ENCODE results near the gene ARHGEF25.

Gene ARHGEF25

DNA sequence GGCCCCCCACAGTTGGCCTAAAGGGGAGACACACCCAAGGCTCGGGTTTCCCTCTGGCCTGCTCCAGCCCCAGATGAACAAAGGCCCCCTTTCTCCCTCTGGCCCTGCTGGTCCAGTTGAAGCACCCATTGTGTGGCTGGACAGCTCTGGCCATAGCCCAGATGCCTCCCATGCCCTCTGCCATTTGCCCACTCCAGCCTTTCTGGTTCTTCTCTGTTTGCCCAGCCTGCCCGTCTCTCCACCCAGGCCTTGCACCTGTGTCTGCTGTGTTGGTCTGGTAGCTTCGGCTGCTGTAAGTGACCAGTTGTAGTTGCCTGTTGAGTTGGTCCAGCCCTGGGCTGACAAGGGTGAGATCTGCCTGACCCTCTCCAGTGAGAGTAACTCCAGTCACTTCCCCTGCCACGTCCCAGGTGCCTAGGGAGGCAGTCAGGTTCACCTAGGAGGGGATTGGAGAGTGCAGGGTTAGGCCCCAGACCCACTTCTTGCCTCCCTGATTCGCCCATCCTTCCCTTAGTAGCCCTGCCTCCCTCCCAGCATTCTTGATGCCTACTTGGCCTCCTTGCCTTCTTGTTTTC is 18.7 kb downstream of the ARHGEF25 start:
- Histone ChIP-seq H4K91ac (ENCODE audit: low read depth, low read length) (no peak overlapping the region), H2BK120ac (ENCODE audit: insufficient read depth, low read length, poor library complexity) (no peak overlapping the region), H3K9me3 (ENCODE audit: insufficient read depth, low read depth, low read length) (peaks cover 24% of the 10 kb centered on the region), H2AK5ac (ENCODE audit: low read length) (no peak overlapping the region), H2BK5ac (ENCODE audit: low read depth, low read length, poor library complexity) (no peak overlapping the region), H4K12ac (ENCODE audit: low read depth, low read length) (no peak overlapping the region), H3K27ac (ENCODE audit: low read depth, low read length) (no peak overlapping the region), H3K79me2 (ENCODE audit: control insufficient read depth, insufficient read depth, low read length, poor library complexity) (peaks cover 2% of the 10 kb centered on the region), H4K8ac (ENCODE audit: low read depth, low read length) (no peak overlapping the region), H2AFZ (ENCODE audit: insufficient read depth, low read length, poor library complexity) (no peak overlapping the region), H3K14ac (ENCODE audit: low read length) (no peak overlapping the region), H3K4me1 (ENCODE audit: control insufficient read depth in 1 of 2, insufficient read depth in 2 of 2, low read length in 2 of 2) (peaks cover 4% of the 10 kb centered on the region in 2 experiments), H3K27me3 (ENCODE audit: insufficient read depth, low read length) (peaks cover 75% of the 10 kb centered on the region), H3K4me2 (ENCODE audit: low read length) (no peak overlapping the region), H3K79me1 (ENCODE audit: low read length) (no peaks in the 10 kb centered on the region), H3K4ac (ENCODE audit: low read depth, low read length) (no peak overlapping the region), H3K36me3 (ENCODE audit: control insufficient read depth in 1 of 2, insufficient read depth in 2 of 2, low read length in 2 of 2) (no peaks in the 10 kb centered on the region), H3K18ac (ENCODE audit: low read length) (no peak overlapping the region), H2BK12ac (ENCODE audit: low read length) (no peak overlapping the region), H3K9ac (ENCODE audit: low read length) (no peak overlapping the region), H3K23ac (ENCODE audit: low read length) (no peak overlapping the region), H3K4me3 (ENCODE audit: low read depth, low read length) (no peak overlapping the region)
- no CpG with 5 or more reads among the region's 5 CpGs for WGBS (ENCODE audit: extremely low coverage, insufficient coverage, insufficient read length)
- no peak for DNase-seq

DNA sequence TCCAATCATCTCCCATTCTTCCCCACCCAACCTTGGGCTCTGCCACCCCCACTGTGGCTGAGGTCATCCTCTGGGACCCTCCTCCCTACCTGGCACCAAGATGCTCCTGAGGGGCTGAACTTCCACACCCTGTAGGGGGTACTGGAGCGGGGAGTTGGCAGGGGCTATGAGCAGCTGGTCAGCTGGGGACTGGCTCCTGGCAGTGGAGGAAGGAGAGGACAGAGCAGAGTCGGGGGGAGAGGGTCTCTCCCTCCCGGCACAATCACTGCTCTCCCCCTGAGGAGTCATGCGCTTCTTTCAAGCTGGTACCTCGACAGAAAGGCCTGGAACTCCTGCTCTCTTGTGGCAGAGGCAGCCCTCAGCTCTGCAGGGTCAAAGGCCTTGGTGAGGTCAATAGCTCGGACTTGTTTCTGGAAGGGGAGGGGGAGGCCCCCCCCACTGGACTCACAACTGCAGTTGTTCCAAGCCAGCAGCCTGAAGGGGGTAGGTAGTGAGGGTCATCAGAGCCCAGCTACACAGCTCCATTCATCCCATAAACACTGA is 19.7 kb downstream of the ARHGEF25 start:
- Histone ChIP-seq H3K79me1 (ENCODE audit: low read length) (no peaks in the 10 kb centered on the region), H3K4ac (ENCODE audit: low read depth, low read length) (no peak overlapping the region), H2AK5ac (ENCODE audit: low read length) (no peak overlapping the region), H3K23ac (ENCODE audit: low read length) (no peak overlapping the region), H2BK120ac (ENCODE audit: insufficient read depth, low read length, poor library complexity) (no peak overlapping the region), H4K8ac (ENCODE audit: low read depth, low read length) (no peak overlapping the region), H3K9ac (ENCODE audit: low read length) (no peak overlapping the region), H2BK5ac (ENCODE audit: low read depth, low read length, poor library complexity) (no peak overlapping the region), H3K27me3 (ENCODE audit: insufficient read depth, low read length) (peaks cover 68% of the 10 kb centered on the region), H2BK12ac (ENCODE audit: low read length) (no peak overlapping the region), H3K18ac (ENCODE audit: low read length) (no peak overlapping the region), H4K12ac (ENCODE audit: low read depth, low read length) (no peak overlapping the region), H2AFZ (ENCODE audit: insufficient read depth, low read length, poor library complexity) (no peak overlapping the region), H3K4me1 (ENCODE audit: control insufficient read depth in 1 of 2, insufficient read depth in 2 of 2, low read length in 2 of 2) (peaks cover 4% of the 10 kb centered on the region in 2 experiments), H3K36me3 (ENCODE audit: control insufficient read depth in 1 of 2, insufficient read depth in 2 of 2, low read length in 2 of 2) (no peaks in the 10 kb centered on the region), H3K4me3 (ENCODE audit: low read depth, low read length) (no peak overlapping the region), H3K79me2 (ENCODE audit: control insufficient read depth, insufficient read depth, low read length, poor library complexity) (peaks cover 2% of the 10 kb centered on the region), H4K91ac (ENCODE audit: low read depth, low read length) (no peak overlapping the region), H3K9me3 (ENCODE audit: insufficient read depth, low read depth, low read length) (peaks cover 24% of the 10 kb centered on the region), H3K14ac (ENCODE audit: low read length) (no peak overlapping the region), H3K27ac (ENCODE audit: low read depth, low read length) (no peak overlapping the region), H3K4me2 (ENCODE audit: low read length) (no peak overlapping the region)
- no CpG with 5 or more reads among the region's 6 CpGs for WGBS (ENCODE audit: extremely low coverage, insufficient coverage, insufficient read length)
- no peak for DNase-seq

DNA sequence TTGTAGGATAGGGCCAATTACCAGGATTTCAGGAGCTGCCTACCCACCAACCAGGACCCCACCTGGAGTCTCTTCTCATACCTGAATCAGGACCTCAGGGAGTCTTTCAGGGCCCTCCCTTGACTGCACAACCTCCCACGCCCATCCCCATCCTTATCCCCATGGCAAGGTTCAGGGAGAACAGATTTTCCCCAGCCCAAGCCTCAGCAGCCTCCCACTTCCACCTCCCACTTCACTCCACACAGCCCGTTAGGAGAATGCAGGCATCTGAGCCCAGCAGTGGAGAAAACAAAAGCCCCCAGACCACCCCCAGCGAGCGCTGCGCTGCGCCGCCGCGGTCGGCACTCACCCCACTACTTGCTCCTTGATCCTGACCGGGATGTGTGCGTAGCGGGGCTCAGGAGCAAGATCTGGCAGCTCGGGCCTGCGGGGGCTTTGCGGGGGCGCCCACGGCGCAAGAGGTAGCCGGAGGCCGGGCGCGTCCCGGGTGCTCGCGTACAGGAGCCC is 20.4 kb downstream of the ARHGEF25 start:
- Histone ChIP-seq H3K23ac (ENCODE audit: low read length) (no peak overlapping the region), H3K9me3 (ENCODE audit: insufficient read depth, low read depth, low read length) (peaks cover 24% of the 10 kb centered on the region), H3K18ac (ENCODE audit: low read length) (no peak overlapping the region), H3K4me1 (ENCODE audit: control insufficient read depth in 1 of 2, insufficient read depth in 2 of 2, low read length in 2 of 2) (peaks cover 4% of the 10 kb centered on the region in 2 experiments), H3K27ac (ENCODE audit: low read depth, low read length) (no peak overlapping the region), H3K4ac (ENCODE audit: low read depth, low read length) (no peak overlapping the region), H2AK5ac (ENCODE audit: low read length) (no peak overlapping the region), H3K79me2 (ENCODE audit: control insufficient read depth, insufficient read depth, low read length, poor library complexity) (peaks cover 2% of the 10 kb centered on the region), H3K27me3 (ENCODE audit: insufficient read depth, low read length) (peaks cover 61% of the 10 kb centered on the region), H3K4me3 (ENCODE audit: low read depth, low read length) (no peak overlapping the region), H4K12ac (ENCODE audit: low read depth, low read length) (no peak overlapping the region), H4K8ac (ENCODE audit: low read depth, low read length) (no peak overlapping the region), H3K36me3 (ENCODE audit: control insufficient read depth in 1 of 2, insufficient read depth in 2 of 2, low read length in 2 of 2) (no peaks in the 10 kb centered on the region), H3K79me1 (ENCODE audit: low read length) (no peaks in the 10 kb centered on the region), H3K9ac (ENCODE audit: low read length) (no peak overlapping the region), H4K91ac (ENCODE audit: low read depth, low read length) (no peak overlapping the region), H2BK120ac (ENCODE audit: insufficient read depth, low read length, poor library complexity) (no peak overlapping the region), H2BK12ac (ENCODE audit: low read length) (no peak overlapping the region), H3K4me2 (ENCODE audit: low read length) (no peak overlapping the region), H2BK5ac (ENCODE audit: low read depth, low read length, poor library complexity) (no peak overlapping the region), H2AFZ (ENCODE audit: insufficient read depth, low read length, poor library complexity) (no peak overlapping the region), H3K14ac (ENCODE audit: low read length) (no peak overlapping the region)
- no CpG with 5 or more reads among the region's 26 CpGs for WGBS (ENCODE audit: extremely low coverage, insufficient coverage, insufficient read length)
- DNase-seq: no peak

DNA sequence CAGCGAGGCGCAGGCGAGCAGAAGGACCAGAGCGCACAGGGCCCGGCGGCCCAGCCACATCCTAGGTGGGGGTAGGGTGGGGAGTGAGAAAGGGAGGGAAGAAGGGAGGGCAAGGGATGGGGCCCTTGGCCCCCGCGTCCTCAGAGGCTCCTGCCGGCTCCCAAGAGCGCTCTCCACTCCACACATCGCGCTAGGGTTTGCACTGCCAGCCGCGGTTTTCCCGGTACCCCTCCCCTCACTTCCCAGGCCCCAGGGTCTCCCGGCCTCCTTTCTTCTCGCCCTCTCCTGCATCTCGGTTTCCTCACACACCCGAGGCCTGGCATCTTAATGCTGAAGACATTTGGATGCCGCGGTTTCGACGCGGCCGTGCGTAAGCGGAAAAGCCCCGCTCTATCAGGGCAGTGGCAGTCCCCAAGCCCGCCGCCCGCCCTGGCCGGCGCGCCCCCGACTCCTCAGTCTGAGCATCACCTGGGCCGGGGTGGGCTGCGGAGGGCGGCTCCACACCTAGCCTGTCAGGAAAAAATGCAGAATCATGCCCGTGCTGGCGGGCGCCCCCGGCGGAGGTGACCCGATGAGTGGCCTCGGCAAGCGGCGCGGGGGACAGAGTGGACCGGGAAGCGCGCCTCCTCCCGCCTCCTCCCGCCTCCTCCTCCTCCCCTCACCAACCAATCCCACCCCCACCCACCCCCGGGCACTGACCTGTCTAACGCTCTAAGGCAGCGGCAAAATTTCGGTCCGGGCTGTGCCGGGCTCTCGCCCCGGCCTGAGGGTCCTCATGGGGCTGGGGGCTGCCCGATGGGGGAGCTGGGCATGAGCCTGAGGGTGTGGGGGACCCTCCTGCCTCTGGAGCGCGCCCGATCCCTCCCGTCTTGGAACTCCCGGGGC is 21.1 kb downstream of the ARHGEF25 start:
- Histone ChIP-seq H3K79me2 (ENCODE audit: control insufficient read depth, insufficient read depth, low read length, poor library complexity) (peaks cover 2% of the 10 kb centered on the region), H3K4me3 (ENCODE audit: low read depth, low read length) (peak overlapping the region; percentile 17), H3K23ac (ENCODE audit: low read length) (no peak overlapping the region), H2BK12ac (ENCODE audit: low read length) (no peak overlapping the region), H3K36me3 (ENCODE audit: control insufficient read depth in 1 of 2, insufficient read depth in 2 of 2, low read length in 2 of 2) (no peaks in the 10 kb centered on the region), H4K12ac (ENCODE audit: low read depth, low read length) (no peak overlapping the region), H2AK5ac (ENCODE audit: low read length) (no peak overlapping the region), H3K4ac (ENCODE audit: low read depth, low read length) (no peak overlapping the region), H3K4me1 (ENCODE audit: control insufficient read depth in 1 of 2, insufficient read depth in 2 of 2, low read length in 2 of 2) (peaks cover 4% of the 10 kb centered on the region in 2 experiments), H3K27ac (ENCODE audit: low read depth, low read length) (no peak overlapping the region), H3K18ac (ENCODE audit: low read length) (peak overlapping the region; percentile 68), H3K79me1 (ENCODE audit: low read length) (no peaks in the 10 kb centered on the region), H3K9me3 (ENCODE audit: insufficient read depth, low read depth, low read length) (peaks cover 24% of the 10 kb centered on the region), H2BK120ac (ENCODE audit: insufficient read depth, low read length, poor library complexity) (no peak overlapping the region), H2AFZ (ENCODE audit: insufficient read depth, low read length, poor library complexity) (peak overlapping the region; percentile 23), H3K9ac (ENCODE audit: low read length) (no peak overlapping the region), H3K4me2 (ENCODE audit: low read length) (peak overlapping the region; percentile 84), H2BK5ac (ENCODE audit: low read depth, low read length, poor library complexity) (no peak overlapping the region), H4K8ac (ENCODE audit: low read depth, low read length) (no peak overlapping the region), H3K27me3 (ENCODE audit: insufficient read depth, low read length) (peaks cover 55% of the 10 kb centered on the region), H4K91ac (ENCODE audit: low read depth, low read length) (no peak overlapping the region), H3K14ac (ENCODE audit: low read length) (no peak overlapping the region)
- no CpG with 5 or more reads among the region's 67 CpGs for WGBS (ENCODE audit: extremely low coverage, insufficient coverage, insufficient read length)
- DNase-seq: peak in 1 of 2 donors; percentile 14
